H9 (cell line): ENCODE measurements around the gene C1orf141. TPM values are rescaled to one million over a fixed set of nuclear protein-coding genes. Genes with fewer than 3 reads are reported as not detected.

ENCODE experiments used
- DNase-seq: peaks from one replicate; pipeline ENCODE4 v3.0.0-alpha.2; 2017
- H2AFZ ChIP-seq: one replicate; pipeline ENCODE4 v1.6.1; 2013; ENCODE audit warnings: mild to moderate bottlenecking, low read length, control low read depth, moderate library complexity
- H2AK5ac ChIP-seq: 2 replicates; pipeline ENCODE4 v1.6.1; 2013; ENCODE audit warnings: low read length, control low read depth, mixed read lengths; ENCODE audit not compliant: insufficient read length
- H2BK120ac ChIP-seq: one replicate; pipeline ENCODE4 v1.6.1; 2013; ENCODE audit warnings: low read depth, mild to moderate bottlenecking, low read length, control low read depth, inconsistent platforms; ENCODE audit not compliant: poor library complexity, severe bottlenecking
- H2BK12ac ChIP-seq: 2 replicates; pipeline ENCODE4 v1.6.1; 2013; ENCODE audit warnings: low read length, control low read depth, mixed read lengths, low read depth; ENCODE audit not compliant: insufficient read length
- H2BK15ac ChIP-seq: 2 replicates; pipeline ENCODE4 v1.6.1; 2013; ENCODE audit warnings: low read depth, low read length, control low read depth
- H2BK20ac ChIP-seq: one replicate; pipeline ENCODE4 v1.6.1; 2013; ENCODE audit warnings: low read depth, mild to moderate bottlenecking, low read length, control low read depth, inconsistent platforms; ENCODE audit not compliant: poor library complexity, severe bottlenecking
- H2BK5ac ChIP-seq: 2 replicates; pipeline ENCODE4 v1.6.1; 2013; ENCODE audit warnings: low read length, control low read depth, mixed read lengths; ENCODE audit not compliant: insufficient read length
- H3K14ac ChIP-seq: 2 replicates; pipeline ENCODE4 v1.6.1; 2013; ENCODE audit warnings: low read length, control low read depth; ENCODE audit not compliant: insufficient read depth
- H3K18ac ChIP-seq: 2 replicates; pipeline ENCODE4 v1.6.1; 2013; ENCODE audit warnings: low read depth, mild to moderate bottlenecking, mixed read lengths, low read length, control low read depth; ENCODE audit not compliant: insufficient read length
- H3K23ac ChIP-seq: 2 replicates; pipeline ENCODE4 v1.6.1; 2013; ENCODE audit warnings: low read length, control low read depth, mixed read lengths, low read depth; ENCODE audit not compliant: insufficient read length
- H3K23me2 ChIP-seq: 2 replicates; pipeline ENCODE4 v1.6.1; 2013; ENCODE audit warnings: low read depth, mild to moderate bottlenecking, mixed read lengths, low read length, control low read depth; ENCODE audit not compliant: insufficient read length, poor library complexity, severe bottlenecking
- H3K27ac ChIP-seq: 2 replicates; pipeline ENCODE4 v1.5.1; 2013; ENCODE audit warnings: low read length, control low read depth, mixed read lengths, low read depth; ENCODE audit not compliant: insufficient read length
- H3K27me3 ChIP-seq: 2 replicates; pipeline ENCODE4 v1.6.1; 2013; ENCODE audit warnings: low read length, control low read depth, inconsistent platforms; ENCODE audit not compliant: insufficient read depth
- H3K4ac ChIP-seq: 2 replicates; pipeline ENCODE4 v1.6.1; 2013; ENCODE audit warnings: low read depth, mild to moderate bottlenecking, control low read depth, inconsistent platforms, low read length, moderate library complexity
- H3K4me1 ChIP-seq: 2 replicates; pipeline ENCODE4 v1.6.1; 2013; ENCODE audit warnings: low read length, control low read depth, inconsistent platforms; ENCODE audit not compliant: insufficient read depth
- H3K4me2 ChIP-seq: 2 replicates; pipeline ENCODE4 v1.6.1; 2013; ENCODE audit warnings: low read length, control low read depth, mixed read lengths; ENCODE audit not compliant: insufficient read length, insufficient read depth
- H3K56ac ChIP-seq: 2 replicates; pipeline ENCODE4 v1.6.1; 2013; ENCODE audit warnings: low read depth, mild to moderate bottlenecking, mixed read lengths, low read length, control low read depth; ENCODE audit not compliant: insufficient read length
- H3K79me1 ChIP-seq: 2 replicates; pipeline ENCODE4 v1.6.1; 2013; ENCODE audit warnings: low read depth, mild to moderate bottlenecking, moderate library complexity, low read length, control low read depth, inconsistent platforms; ENCODE audit not compliant: insufficient read depth, poor library complexity, severe bottlenecking
- H3K79me2 ChIP-seq: 2 replicates; pipeline ENCODE4 v1.6.1; 2013; ENCODE audit warnings: low read length, control low read depth, inconsistent platforms; ENCODE audit not compliant: insufficient read depth
- H3K9ac ChIP-seq: 2 replicates; pipeline ENCODE4 v1.6.1; 2013; ENCODE audit warnings: low read length, control low read depth, mixed read lengths; ENCODE audit not compliant: insufficient read length; ENCODE audit errors: extremely low read depth
- H3K9me3 ChIP-seq: one replicate; pipeline ENCODE4 v1.6.1; 2013; ENCODE audit warnings: low read depth, low read length, inconsistent platforms; ENCODE audit not compliant: control insufficient read depth
- H3T11ph ChIP-seq: one replicate; pipeline ENCODE4 v1.6.1; 2013; ENCODE audit warnings: mild to moderate bottlenecking, low read length, control low read depth, inconsistent platforms
- H4K20me1 ChIP-seq: one replicate; pipeline ENCODE4 v1.6.1; 2013; ENCODE audit not compliant: control insufficient read depth, insufficient read length, insufficient read depth
- H4K5ac ChIP-seq: 2 replicates; pipeline ENCODE4 v1.6.1; 2013; ENCODE audit warnings: low read depth, mild to moderate bottlenecking, mixed read lengths, low read length, control low read depth; ENCODE audit not compliant: insufficient read length
- H4K8ac ChIP-seq: replicated peaks from 2 replicates; pipeline ENCODE4 v1.6.1; 2013; ENCODE audit warnings: low read length, control low read depth, mixed read lengths, low read depth; ENCODE audit not compliant: insufficient read length
- H4K91ac ChIP-seq: 2 replicates; pipeline ENCODE4 v1.6.1; 2013; ENCODE audit warnings: low read depth, mild to moderate bottlenecking, moderate library complexity, mixed read lengths, low read length, control low read depth; ENCODE audit not compliant: insufficient read length
- H3K27ac Mint-ChIP-seq, 3 experiments: 2 replicates in 2 of 3; 3 replicates in 1 of 3; pipeline ENCODE4 v1.8.0; 2020 to 2021; ENCODE audit warnings: mixed read lengths in 3 of 3, mild to moderate bottlenecking in 1 of 3, moderate library complexity in 1 of 3
- H3K27me3 Mint-ChIP-seq: 2 replicates; pipeline ENCODE4 v1.8.0; 2021; ENCODE audit warnings: low read depth, mild to moderate bottlenecking, moderate library complexity, mixed read lengths
- H3K36me3 Mint-ChIP-seq, 3 experiments: 2 replicates in 2 of 3; 3 replicates in 1 of 3; pipeline ENCODE4 v1.8.0; 2020 to 2021; ENCODE audit warnings: low read depth in 3 of 3, mixed read lengths in 3 of 3; ENCODE audit not compliant: insufficient read depth in 1 of 3
- H3K4me1 Mint-ChIP-seq, 2 experiments: 2 replicates each; pipeline ENCODE4 v1.8.0; 2020; ENCODE audit warnings: mixed read lengths in 2 of 2
- H3K4me3 Mint-ChIP-seq, 2 experiments: 2 replicates in 1 of 2; 3 replicates in 1 of 2; pipeline ENCODE4 v1.8.0; 2020 to 2021; ENCODE audit warnings: mild to moderate bottlenecking in 2 of 2, mixed read lengths in 2 of 2, moderate library complexity in 1 of 2
- H3K9me3 Mint-ChIP-seq, 2 experiments: 2 replicates in 1 of 2; 3 replicates in 1 of 2; pipeline ENCODE4 v1.8.0; 2020; ENCODE audit warnings: mild to moderate bottlenecking in 2 of 2, mixed read lengths in 2 of 2, moderate library complexity in 1 of 2
- WGBS: extraction: QIAGEN DNeasy Blood & Tissue Kit; methylation state at CpG from one replicate; pipeline ENCODE4 v1.1.7; 2013; ENCODE audit warnings: missing lambda C conversion rate, low lambda C conversion rate, mixed read lengths; ENCODE audit not compliant: insufficient read length; ENCODE audit errors: extremely low coverage; 5-methylcytosine and 5-hydroxymethylcytosine counted together
- total RNA-seq: library from RNA; stranded (reverse); gene quantifications from 2 replicates; pipeline ENCODE4 v1.2.1, GENCODE V29; 2021
- TF ChIP-seq, protein P1 (sequence below): fragments of 200-600 bp; sonication (generic); conservative IDR thresholded peaks from 3 replicates; pipeline ENCODE4 v1.8.0; 2021; ENCODE audit warnings: antibody characterized with exemption, mild to moderate bottlenecking

The C1orf141 gene
- total RNA-seq, 1 experiment from 2014 or later, result not detected

GRCh38 chr1:67140460-67140859, 5.7 kb upstream of the C1orf141 start:
- Histone ChIP-seq H3K4me1 (no peaks in the 10 kb centered on the region), H3K79me2 (no peaks in the 10 kb centered on the region), H3K56ac (no peak overlapping the region), H4K20me1 (no peaks in the 10 kb centered on the region), H3K4me2 (no peak overlapping the region), H4K91ac (no peak overlapping the region), H3K79me1 (no peaks in the 10 kb centered on the region), H2BK5ac (no peak overlapping the region), H3K4ac (no peak overlapping the region), H2AFZ (no peak overlapping the region), H2BK20ac (no peak overlapping the region), H3K9ac (no peak overlapping the region), H3K27ac (no peak overlapping the region), H3K23ac (no peak overlapping the region), H2AK5ac (no peak overlapping the region), H2BK12ac (no peak overlapping the region), H3K23me2 (no peaks in the 10 kb centered on the region), H2BK15ac (no peak overlapping the region), H3K27me3 (no peaks in the 10 kb centered on the region), H4K5ac (no peak overlapping the region), H3T11ph (no peak overlapping the region), H3K9me3 (no peaks in the 10 kb centered on the region), H4K8ac (no peak overlapping the region), H3K18ac (no peak overlapping the region), H2BK120ac (no peak overlapping the region), H3K14ac (no peak overlapping the region)
- no peak overlapping the region for H3K4me3 Mint-ChIP-seq
- DNase-seq, result no peak
- H3K4me1 Mint-ChIP-seq, result peaks cover 7 to 14% of the 10 kb centered on the region in 2 experiments
- TF ChIP-seq, protein P1, sequence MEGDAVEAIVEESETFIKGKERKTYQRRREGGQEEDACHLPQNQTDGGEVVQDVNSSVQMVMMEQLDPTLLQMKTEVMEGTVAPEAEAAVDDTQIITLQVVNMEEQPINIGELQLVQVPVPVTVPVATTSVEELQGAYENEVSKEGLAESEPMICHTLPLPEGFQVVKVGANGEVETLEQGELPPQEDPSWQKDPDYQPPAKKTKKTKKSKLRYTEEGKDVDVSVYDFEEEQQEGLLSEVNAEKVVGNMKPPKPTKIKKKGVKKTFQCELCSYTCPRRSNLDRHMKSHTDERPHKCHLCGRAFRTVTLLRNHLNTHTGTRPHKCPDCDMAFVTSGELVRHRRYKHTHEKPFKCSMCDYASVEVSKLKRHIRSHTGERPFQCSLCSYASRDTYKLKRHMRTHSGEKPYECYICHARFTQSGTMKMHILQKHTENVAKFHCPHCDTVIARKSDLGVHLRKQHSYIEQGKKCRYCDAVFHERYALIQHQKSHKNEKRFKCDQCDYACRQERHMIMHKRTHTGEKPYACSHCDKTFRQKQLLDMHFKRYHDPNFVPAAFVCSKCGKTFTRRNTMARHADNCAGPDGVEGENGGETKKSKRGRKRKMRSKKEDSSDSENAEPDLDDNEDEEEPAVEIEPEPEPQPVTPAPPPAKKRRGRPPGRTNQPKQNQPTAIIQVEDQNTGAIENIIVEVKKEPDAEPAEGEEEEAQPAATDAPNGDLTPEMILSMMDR, result no peak
- WGBS, result no CpG with 5 or more reads among the region's 2 CpGs
- H3K36me3 Mint-ChIP-seq, result no peaks in the 10 kb centered on the region
- no peak overlapping the region for H3K27ac Mint-ChIP-seq
- no peaks in the 10 kb centered on the region for H3K9me3 Mint-ChIP-seq
- no peaks in the 10 kb centered on the region; the same call in 1 of the 2 replicates for H3K27me3 Mint-ChIP-seq
